Measurements from ENCODE around the gene FARS2. TPM values are rescaled to one million over a fixed set of nuclear protein-coding genes. Genes with fewer than 3 reads are reported as not detected.
A peak's percentile ranks its signal among the peaks of the same experiment; 100 is the strongest.
"Not testable (repeated sequence)": the region's sequence is repeated elsewhere in the genome, so short reads cannot be mapped to it uniquely, and the experiment has no call there.

The FARS2 gene
- total RNA-seq, 1 experiment from 2014 or later: 10.8 TPM

DNA sequence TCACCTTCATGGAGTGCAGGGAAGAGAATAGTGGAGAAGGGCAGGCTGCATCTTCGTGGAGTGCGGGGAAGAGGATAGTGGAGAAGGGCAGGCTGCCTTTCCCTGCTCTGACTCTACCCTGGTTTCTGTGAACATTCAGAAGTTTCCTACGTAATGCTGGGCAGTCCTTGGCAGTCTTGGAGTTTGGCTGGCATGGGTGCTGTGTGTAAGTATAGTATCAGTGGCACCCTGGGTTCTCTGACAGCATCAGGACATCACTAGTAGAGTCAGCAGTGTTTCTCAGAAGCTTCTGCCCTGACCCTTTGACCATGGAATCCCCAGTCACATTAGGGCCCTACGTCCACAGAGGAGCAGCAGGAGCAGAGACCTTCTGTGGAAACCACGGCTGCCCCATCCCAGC is 392.5 kb downstream of the FARS2 start:
- DNase-seq (ENCODE audit: extremely low read depth, low read depth): no peak

DNA sequence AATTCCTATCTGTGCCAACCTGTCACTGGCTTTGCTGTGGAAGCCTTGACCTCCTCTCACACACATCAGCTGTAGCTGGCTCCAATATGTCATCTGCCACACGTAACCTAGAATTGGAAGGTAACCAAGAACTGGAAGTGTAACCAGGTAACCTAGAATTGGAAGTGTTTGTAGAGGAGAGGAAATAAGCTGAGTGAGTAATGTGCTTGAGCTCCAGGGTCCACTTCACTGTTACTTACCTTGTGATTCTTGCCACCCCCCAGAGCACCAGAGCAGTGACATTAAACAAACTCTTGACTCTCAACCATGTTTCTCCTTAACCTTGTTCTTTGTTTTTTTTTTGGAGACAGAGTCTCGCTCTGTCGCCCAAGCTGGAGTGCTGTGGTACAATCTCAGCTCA is 394.9 kb downstream of the FARS2 start:
- no peak for DNase-seq (ENCODE audit: extremely low read depth, low read depth)

DNA sequence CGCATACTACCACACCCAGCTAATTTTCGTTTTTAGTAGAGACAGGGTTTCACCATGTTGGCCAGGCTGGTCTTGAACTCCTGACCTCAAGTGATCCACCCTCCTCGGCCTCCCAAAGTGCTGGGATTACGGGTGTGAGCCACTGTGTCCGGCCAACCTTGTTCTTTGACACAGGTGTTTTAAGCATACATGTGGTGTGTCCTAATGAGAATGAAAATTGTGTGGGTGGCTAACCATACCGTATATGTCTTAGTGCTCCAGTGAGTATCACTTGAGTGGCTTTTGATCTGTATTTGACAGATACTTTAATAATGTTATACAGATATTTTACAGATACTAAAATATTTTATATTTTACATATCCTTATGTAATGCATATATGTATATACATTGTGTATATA is 395.4 kb downstream of the FARS2 start:
- not testable (repeated sequence) for DNase-seq (ENCODE audit: extremely low read depth, low read depth)

DNA sequence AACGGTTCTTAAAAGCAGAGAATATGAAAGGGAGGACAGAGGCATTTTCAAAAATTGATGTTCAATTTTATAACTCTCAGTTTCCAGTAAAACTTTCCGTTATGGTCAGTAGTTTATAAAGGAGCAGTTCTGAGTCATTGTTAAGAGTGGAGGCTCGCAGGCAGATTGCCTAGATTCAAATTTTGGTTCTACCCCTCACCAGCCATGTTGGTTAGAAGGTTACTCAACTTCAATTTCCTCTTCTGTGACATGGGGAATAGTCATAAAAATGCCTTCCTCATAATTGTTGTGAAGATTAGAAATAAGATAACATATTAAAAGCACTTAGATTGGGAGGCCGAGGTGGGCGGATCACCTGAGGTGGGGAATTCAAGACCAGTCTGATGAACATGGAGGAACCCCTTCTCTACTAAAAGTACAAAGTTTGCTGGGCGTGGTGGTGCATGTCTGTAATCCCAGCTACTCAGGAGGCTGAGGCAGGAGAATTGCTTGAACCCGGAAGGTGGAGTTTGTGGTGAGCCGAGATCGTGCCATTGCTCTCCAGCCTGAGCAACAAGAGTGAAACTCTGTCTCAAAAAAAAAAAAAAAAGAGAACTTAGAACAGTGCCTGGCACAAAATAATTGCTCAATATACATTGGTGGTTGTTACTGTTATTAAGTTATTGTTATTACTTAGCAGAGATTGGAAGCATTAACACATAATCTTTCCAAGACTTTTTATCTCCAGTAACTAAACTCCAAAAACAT is 396.5 kb downstream of the FARS2 start:
- no peak for DNase-seq (ENCODE audit: extremely low read depth, low read depth)

DNA sequence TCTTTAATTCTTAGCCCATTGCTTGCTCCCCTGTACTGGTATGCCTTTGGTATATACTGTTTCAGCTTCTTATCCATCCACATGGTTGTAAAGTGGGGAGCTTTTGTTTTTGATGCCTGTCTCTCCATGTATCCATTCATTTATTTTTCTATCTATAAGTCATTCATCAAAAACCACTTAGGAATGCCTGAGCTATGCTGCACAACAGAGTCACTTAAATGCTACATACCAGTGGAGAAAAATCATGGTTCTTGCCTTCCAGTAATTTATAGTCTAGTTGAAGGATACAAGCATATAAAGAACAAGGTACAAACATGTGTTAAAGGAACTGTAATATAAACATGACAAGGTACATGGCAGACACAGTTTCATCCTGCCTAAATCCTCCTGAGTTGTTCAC is 398.2 kb downstream of the FARS2 start:
- no peak for DNase-seq (ENCODE audit: extremely low read depth, low read depth)

DNA sequence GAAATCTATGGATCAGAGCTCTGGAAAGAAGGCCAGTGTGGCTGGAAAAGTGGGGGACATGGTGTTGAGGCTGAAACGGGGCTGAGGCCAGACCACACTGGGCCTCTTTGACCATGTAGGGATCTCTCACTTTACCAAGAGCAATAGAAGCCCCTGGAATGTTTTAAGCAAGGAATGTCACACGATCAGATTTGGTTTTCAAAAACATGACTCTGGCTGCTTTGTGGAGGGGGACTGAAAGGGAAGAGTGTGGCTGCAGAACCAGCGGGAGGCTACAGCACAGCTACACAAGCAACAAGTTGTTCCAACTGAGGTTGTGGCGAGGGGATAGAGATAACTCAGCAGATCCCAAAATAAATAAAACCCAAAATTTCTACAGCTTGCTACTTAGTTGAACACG is 399.5 kb downstream of the FARS2 start:
- DNase-seq (ENCODE audit: extremely low read depth, low read depth): no peak

DNA sequence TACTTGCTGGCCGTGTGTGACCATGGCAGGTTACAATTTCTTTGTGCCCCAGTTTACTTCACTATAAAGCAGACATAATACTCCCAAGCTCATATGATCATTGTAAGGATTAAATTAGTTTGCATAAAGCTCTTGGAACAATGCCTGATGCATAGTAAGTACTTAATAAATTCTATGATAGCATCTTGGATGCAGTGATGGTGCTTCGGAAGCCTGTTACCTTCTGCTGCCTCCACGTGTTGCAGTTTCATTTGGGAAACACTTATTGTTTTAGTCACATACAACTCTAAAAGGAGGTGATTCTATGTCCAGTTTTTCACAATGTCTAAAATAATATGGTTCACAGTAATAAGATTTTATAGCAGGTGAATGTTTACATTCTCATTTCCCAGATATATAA is 401.5 kb downstream of the FARS2 start:
- no peak for DNase-seq (ENCODE audit: extremely low read depth, low read depth)

DNA sequence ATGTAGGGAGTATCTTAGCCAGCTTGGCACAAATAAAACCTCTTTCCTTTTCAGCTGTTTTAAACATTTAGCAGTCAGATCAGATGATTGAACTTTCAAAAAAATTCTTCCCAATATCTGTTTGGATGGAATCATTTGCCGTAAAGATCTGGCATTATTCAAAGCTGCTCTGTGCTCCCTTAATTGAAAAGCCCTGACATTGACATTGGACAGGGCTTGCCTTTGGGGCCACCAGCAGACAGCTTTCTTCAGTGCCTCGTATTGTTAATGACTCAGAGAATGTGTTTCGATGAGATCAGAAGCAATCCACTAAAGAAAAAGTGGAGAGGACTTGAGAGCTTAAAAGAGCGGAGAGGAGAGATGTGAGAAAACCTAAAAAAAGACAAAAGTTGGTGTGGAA is 401.9 kb downstream of the FARS2 start:
- DNase-seq (ENCODE audit: extremely low read depth, low read depth): no peak

DNA sequence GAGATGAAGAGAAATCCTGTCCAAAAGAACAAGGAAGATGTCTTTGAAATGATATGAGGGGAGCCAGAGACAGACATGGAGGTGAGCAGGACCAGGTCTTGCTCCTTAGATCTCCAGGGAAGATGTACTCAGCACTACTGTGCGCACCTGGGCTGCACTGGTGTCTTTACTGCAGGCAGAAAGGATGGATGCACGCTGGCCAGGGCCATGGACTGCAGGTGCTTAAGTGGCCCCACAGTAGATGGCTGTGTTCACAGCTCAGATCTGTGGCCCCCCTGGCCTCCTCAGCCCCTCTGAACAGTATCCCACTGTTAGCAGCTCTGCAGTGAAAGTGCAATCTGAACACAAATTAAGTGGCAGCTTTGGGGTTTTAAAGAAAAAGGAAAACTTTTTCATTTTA is 402.4 kb downstream of the FARS2 start:
- no peak for DNase-seq (ENCODE audit: extremely low read depth, low read depth)

DNA sequence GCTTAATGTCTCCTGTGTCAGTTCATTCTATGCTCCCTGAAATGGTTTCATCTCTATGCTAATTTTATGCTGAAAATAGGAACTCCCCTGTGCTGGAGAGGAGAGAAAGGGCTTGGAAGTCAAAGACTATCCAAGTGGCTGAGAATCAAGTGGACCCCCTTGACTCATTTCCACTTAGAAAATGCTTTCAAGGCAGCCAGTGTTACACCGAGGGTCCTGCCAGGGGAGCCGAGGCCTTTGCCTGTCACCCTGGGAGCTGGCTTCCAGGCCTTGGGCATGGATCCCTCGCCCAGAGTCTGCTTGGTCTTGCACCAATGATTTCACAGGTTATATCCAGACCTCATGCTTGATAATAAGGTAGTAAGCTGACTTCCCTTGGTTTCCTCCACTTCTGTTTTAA is 402.8 kb downstream of the FARS2 start:
- no peak for DNase-seq (ENCODE audit: extremely low read depth, low read depth)

DNA sequence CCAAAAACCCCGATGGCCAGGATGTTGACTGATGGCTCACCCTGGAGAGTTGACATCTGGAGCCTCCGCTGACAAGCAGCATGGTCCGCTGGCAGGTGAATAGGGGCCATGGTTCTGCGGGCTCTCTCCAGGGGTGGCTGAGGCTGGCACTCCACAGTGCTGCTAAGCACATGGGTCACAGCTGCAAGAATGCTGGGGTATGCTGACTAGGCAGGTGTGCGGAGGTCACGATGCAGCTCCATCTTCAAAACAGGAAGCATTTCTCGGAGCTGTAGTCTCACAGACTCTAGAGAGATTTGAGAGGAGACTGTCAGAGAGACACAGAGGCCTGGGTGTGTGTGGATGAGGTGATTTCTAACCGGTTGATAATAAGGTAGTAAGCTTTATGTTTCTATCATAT is 403.9 kb downstream of the FARS2 start:
- DNase-seq (ENCODE audit: extremely low read depth, low read depth): no peak

DNA sequence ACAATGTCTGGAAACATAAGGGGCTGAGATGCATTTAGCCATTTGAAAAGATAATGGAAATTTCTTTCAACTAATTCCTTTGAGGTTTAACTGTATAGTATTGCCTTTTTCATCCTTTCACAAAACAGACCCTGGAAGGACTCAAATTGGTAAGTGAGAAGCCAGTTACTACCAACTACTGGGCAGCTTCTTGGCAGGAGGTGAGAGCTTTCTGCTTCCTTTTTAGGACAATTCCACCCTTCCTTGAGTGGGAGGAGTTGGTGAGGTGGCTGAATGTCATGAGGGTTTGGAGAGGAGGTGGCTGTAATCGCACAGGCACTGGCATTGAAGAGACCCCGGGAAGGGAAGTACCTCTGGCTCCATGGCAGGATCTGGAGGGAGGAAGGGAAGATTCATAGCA is 404.4 kb downstream of the FARS2 start:
- no peak for DNase-seq (ENCODE audit: extremely low read depth, low read depth)

DNA sequence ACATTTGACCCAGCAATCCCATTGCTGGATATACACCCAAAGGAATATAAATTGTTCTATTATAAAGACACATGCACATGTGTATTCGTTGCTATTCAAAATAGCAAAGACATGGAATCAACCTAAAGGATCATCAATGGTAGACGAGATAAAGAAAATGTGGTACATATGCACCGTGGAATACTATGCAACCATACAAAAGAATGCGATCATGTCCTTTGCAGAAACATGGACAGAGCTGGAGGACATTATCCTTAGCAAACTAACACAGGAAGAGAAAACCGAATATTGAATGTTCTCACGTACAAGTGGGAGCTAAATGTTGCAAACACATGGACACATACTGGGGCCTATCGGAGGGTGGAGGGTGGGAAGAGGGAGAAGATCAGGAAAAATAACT is 405.4 kb downstream of the FARS2 start:
- DNase-seq (ENCODE audit: extremely low read depth, low read depth): no peak

DNA sequence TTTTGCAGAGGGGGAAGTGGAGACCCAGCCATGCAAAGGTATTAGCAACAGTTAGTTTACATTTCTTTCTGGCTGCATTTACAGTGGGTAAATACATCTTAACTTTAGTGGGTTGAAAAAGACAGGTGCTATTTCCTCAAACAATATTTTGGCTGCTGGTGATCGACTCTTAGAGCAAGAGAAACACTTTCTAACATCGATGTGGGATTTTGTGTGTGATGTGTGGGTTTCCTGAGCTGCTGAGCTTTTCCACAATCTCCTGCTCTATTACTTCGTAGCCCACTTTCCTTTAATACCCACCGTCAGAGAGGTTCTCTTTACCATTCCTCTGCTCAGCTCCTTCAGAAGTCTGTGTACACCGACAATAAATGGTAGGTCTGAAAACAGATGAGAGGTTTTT is 406.4 kb downstream of the FARS2 start:
- DNase-seq (ENCODE audit: extremely low read depth, low read depth): no peak

DNA sequence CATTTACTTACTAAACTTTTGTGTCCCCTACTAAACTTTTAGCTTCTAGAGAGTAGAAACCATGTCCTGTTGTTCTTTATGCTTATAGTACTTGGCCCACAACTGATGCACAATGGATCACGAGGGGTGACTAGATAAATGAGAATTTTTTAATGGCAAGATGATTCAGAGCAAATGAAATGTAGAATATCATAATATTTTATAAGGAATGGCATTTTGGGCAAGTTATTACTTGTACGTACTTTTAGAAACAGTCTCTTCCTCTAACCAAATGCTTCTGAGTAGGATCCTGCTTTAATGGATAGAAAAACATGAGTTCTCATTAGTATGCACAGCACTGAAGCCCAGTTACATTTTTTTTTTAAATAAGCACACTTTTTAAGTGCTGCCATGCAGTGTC is 409.1 kb downstream of the FARS2 start:
- no peak for DNase-seq (ENCODE audit: extremely low read depth, low read depth)

DNA sequence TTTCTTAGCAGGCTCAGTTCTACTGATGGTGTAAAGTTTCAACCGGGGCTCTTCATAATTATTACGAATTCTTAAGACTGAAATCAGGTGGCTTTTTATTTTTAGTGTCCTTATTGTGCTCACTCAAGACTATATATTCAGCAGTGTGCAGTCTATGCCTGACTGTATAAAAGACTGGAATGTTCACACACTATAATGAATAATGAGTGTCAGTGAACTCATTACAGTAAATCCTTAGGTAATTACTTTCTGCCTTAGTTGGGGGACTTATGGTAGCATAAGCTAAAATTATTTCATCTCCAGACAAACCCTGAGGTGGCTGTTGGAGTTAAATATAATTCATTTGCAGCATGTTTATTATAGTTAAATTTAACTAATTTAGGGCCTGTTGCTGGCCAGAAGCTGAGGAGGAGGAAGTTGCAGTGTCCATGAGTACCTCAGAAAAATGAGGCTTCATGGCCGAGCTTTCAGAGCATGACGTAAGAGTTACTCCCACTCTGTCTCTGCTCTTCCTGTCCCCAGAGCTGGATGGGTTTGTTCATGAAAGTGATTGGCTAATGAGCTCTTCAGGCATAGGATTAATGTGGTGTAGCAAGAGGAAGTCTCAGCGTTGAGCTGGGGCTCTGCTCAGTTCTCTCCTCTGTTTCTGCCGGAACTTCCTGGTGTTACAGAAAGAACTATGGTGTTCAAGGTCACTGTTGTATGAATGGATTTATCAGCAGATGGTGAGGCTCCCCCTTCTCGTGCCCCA is 409.7 kb downstream of the FARS2 start:
- DNase-seq (ENCODE audit: extremely low read depth, low read depth): no peak

DNA sequence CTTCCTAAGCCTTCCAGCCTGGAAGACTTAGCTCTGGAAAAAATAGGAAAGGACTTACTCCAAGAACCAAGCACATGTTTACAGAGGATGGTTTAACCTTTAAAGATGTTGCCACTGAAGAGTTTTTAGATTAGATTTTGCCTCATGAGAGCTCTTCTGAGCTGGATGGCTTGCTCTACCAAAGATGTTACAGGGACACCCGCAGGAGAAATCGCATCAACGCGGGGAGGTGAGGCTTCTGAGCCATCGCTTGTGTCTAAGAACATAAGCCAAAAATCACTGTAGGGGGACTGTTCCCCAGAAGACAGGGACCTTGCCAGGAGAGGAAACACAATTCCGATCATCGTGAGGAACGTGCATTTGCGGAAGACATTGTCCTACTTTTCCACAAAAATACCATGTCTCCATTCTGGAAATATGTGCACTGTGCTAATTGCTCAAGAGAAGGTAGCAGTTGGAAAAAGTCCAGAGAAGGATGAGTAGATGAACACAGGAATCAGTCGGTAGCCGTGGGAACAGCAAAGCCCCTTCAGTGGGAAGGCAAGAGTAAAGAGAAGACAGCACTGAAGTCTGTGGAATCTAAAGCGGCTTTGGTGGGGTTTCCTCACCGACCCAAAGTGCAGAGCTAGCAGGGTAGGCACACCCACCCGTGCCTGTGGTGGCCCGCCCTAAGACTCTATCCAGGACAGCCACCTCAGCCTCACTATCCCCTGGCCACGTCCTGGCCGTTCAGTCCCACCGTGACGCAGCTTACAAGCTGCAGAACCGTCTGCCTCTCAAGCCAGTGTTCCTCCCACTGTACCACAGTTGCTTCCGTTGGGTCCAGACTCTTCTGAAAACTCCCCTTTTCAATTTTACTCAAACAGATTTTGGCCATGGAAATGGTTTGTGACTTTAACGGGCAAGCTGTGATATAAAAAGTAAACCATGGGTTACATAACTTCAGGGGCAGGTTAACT is 410.6 kb downstream of the FARS2 start:
- no peak for DNase-seq (ENCODE audit: extremely low read depth, low read depth)

DNA sequence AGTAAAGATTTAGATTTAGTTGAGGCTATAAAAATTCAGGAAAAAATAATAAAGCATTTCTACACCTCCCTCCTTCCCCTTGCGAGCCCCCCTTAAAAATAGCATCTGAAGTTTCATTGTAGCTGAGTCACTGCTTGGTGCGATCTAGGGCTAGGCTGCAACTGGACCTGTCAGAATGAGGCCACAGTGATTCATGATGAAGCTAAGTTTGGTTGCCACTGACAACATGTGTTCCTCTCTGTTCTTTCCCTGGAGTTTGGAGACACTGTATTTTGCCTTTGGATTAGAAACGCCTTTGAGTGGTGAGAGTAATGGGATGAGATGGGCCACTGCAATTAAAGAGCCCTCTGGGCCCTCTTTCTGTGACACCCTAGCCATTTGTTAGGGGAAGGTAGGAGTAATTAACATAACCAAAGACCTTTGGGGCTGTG is 411.3 kb downstream of the FARS2 start:
- DNase-seq (ENCODE audit: extremely low read depth, low read depth): peak; percentile 7

DNA sequence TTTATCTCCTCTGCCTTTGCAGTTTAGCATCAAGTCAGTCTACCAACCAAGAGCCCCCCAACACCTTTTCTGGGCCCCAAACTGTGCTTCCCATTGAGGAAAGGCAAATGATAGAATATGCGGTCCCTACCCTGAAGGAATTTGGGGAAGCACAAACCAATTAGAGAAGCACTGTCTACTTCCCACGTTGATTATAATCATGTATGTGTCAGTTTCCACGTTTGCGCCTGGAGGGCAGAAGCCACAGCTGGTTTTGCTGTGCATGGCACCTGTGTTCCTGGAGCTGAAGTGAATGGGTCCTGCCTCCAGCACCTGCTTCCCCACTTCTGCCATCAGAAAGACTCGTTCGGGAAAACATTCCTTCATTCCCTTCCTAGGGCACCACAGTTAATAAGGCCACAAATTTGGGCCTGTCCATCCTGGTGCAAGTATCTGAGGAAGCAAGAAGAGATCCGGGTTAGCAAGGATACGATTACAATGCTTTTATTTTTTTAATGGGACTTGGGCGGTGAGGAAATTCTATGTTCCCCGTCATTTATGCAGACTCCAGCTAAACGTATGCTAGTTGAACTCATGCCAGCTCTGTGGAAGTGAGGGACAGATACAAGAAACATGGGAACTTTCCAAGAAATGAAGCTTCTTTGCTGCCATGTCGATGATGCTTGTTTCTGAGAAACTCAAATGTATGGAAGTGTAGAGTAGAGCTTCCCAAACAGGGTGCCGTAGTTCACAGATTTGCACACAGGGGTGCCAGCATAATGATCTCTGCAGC is 411.9 kb downstream of the FARS2 start:
- no peak for DNase-seq (ENCODE audit: extremely low read depth, low read depth)

DNA sequence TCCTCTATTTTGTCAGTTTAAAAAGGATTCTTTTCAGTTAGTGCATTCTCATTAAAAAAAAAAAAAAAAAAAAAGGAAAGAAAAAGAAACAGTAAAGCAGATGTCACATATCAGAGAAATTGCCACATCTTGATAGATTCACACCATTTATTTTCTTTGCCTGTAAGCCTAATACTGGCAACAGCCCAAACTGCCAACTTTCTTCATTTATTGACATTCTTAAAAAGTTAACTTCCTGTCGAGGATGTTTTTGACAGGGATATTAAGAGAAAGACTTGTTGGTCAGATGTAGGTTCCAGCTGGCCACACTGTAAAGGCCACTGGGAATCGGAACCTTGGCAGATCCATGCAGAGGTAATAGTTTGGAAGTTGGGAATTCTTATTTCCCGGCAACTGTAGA is 412.8 kb downstream of the FARS2 start:
- DNase-seq (ENCODE audit: extremely low read depth, low read depth): no peak
